Ishikawa (cell line): Measurements from ENCODE around the gene EIPR1.

Source experiments
- CEBPB ChIP-seq: IDR thresholded peaks from 2 replicates; pipeline ENCODE4 v1.6.1; 2012
- CREB1 ChIP-seq: IDR thresholded peaks from 2 replicates; pipeline ENCODE4 v1.6.1; 2012; ENCODE audit warnings: low read depth
- EGR1 ChIP-seq: IDR thresholded peaks from 2 replicates; pipeline ENCODE4 v1.6.1; 2012
- EP300 ChIP-seq: IDR thresholded peaks from 2 replicates; pipeline ENCODE4 v1.6.1; 2012; ENCODE audit warnings: borderline replicate concordance
- FOXM1 ChIP-seq: IDR thresholded peaks from 2 replicates; pipeline ENCODE4 v1.6.1; 2012; ENCODE audit warnings: low read depth, borderline replicate concordance
- NFIC ChIP-seq: IDR thresholded peaks from 2 replicates; pipeline ENCODE4 v1.6.1; 2012
- RAD21 ChIP-seq: IDR thresholded peaks from 2 replicates; pipeline ENCODE4 v1.6.1; 2012; ENCODE audit warnings: low read depth
- TAF1 ChIP-seq: IDR thresholded peaks from 2 replicates; pipeline ENCODE4 v1.6.1; 2012; ENCODE audit warnings: low read depth, mild to moderate bottlenecking
- TCF12 ChIP-seq: IDR thresholded peaks from 2 replicates; pipeline ENCODE4 v1.6.1; 2012; ENCODE audit warnings: low read depth
- TEAD4 ChIP-seq: IDR thresholded peaks from 2 replicates; pipeline ENCODE4 v1.6.1; 2012
- YY1 ChIP-seq: IDR thresholded peaks from 2 replicates; pipeline ENCODE4 v1.6.1; 2012; ENCODE audit warnings: low read depth
- ZBTB7A ChIP-seq: IDR thresholded peaks from 2 replicates; pipeline ENCODE4 v1.6.1; 2012; ENCODE audit warnings: low read depth
- TF ChIP-seq, protein P1 (sequence below): IDR thresholded peaks from 2 replicates; pipeline ENCODE4 v1.6.1; 2012
- TF ChIP-seq, protein P2 (sequence below): IDR thresholded peaks from 2 replicates; pipeline ENCODE4 v1.6.1; 2012
- TF ChIP-seq, protein P3 (sequence below): IDR thresholded peaks from 2 replicates; pipeline ENCODE4 v1.6.1; 2012; ENCODE audit warnings: low read depth, mild to moderate bottlenecking

EIPR1 gene

DNA sequence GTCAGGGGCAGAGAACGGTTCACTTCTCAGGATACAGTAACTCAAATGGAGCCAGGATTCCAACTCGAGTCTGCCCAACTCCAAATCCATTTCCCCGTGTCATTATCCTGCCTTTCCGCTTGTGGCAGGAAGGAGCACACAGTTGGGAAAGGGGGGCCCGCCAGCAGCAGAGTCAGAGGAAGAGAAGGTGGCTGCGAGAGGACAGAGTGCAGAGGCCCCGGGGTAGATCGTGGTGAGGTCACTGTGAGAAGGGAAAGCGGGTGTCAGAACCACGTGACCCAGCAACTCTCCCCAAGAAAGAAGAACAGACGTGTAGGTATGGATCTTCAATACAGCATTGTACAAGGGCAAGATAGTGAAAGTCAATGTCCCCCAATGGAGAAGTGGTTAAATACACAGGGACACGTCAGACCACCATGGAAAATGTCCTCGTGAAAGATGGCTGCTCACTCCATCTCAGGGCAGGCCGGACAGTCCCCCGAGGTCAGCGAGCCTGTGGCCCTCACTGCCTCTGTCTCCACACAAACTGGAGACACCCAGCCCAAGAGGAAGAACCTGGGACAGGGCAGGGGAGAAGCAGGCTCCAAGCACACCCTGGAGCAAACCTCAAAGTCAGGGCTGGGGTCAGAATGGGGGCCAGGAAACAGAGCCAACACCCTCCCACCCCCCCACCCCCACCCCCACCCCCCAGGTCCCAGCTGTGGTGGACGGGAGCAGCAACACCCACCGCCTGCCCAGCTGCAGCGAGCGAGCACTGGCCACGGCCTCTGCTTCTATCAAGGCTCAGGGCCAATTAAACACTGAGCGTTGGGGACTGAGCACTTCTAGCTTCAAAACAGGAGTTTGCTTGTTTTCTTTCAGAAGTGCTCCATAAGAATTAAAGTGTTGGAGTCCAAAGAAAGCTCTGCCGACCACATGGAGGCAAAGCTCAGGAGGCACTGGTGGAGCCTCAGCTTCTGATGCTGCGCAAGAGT, 92.7 kb downstream of the EIPR1 start:
- TF ChIP-seq NFIC (no peak), YY1 (no peak), TEAD4 (no peak), EP300 (no peak), RAD21 (no peak), CREB1 (no peak), TAF1 (no peak), FOXM1 (no peak), ZBTB7A (no peak), TCF12 (no peak), EGR1 (no peak)
- TF ChIP-seq, protein P1, sequence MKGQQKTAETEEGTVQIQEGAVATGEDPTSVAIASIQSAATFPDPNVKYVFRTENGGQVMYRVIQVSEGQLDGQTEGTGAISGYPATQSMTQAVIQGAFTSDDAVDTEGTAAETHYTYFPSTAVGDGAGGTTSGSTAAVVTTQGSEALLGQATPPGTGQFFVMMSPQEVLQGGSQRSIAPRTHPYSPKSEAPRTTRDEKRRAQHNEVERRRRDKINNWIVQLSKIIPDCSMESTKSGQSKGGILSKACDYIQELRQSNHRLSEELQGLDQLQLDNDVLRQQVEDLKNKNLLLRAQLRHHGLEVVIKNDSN: no peak
- TF ChIP-seq, protein P2, sequence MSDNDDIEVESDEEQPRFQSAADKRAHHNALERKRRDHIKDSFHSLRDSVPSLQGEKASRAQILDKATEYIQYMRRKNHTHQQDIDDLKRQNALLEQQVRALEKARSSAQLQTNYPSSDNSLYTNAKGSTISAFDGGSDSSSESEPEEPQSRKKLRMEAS: no peak

DNA sequence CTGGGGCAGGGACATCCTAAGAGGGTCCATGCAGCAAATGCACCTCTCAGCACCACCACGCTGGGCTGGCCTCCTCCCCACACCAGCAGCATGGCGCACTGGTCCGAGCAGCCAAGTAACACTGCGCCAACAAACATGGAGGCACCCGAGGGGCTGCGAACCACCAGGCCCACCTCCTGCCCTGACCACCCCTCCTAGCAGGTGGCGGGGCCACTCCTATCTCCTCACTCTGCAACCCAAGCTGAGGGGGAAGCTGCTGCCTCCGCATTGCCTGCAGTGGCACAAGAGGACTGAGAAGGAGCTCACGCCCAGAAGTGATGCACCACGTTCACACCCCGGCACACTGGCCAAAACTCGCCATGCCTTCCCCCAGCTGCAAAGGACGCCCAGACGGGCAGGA, 94.4 kb downstream of the EIPR1 start:
- no peak for TF ChIP-seq TAF1
- TF ChIP-seq, protein P1: no peak
- no peak for TF ChIP-seq TEAD4
- TF ChIP-seq, protein P2: no peak
- TF ChIP-seq ZBTB7A: no peak
- no peak for TF ChIP-seq TCF12
- no peak for TF ChIP-seq EGR1
- TF ChIP-seq, protein P3, sequence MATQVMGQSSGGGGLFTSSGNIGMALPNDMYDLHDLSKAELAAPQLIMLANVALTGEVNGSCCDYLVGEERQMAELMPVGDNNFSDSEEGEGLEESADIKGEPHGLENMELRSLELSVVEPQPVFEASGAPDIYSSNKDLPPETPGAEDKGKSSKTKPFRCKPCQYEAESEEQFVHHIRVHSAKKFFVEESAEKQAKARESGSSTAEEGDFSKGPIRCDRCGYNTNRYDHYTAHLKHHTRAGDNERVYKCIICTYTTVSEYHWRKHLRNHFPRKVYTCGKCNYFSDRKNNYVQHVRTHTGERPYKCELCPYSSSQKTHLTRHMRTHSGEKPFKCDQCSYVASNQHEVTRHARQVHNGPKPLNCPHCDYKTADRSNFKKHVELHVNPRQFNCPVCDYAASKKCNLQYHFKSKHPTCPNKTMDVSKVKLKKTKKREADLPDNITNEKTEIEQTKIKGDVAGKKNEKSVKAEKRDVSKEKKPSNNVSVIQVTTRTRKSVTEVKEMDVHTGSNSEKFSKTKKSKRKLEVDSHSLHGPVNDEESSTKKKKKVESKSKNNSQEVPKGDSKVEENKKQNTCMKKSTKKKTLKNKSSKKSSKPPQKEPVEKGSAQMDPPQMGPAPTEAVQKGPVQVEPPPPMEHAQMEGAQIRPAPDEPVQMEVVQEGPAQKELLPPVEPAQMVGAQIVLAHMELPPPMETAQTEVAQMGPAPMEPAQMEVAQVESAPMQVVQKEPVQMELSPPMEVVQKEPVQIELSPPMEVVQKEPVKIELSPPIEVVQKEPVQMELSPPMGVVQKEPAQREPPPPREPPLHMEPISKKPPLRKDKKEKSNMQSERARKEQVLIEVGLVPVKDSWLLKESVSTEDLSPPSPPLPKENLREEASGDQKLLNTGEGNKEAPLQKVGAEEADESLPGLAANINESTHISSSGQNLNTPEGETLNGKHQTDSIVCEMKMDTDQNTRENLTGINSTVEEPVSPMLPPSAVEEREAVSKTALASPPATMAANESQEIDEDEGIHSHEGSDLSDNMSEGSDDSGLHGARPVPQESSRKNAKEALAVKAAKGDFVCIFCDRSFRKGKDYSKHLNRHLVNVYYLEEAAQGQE: no peak
- TF ChIP-seq YY1: no peak
- no peak for TF ChIP-seq EP300
- no peak for TF ChIP-seq RAD21

DNA sequence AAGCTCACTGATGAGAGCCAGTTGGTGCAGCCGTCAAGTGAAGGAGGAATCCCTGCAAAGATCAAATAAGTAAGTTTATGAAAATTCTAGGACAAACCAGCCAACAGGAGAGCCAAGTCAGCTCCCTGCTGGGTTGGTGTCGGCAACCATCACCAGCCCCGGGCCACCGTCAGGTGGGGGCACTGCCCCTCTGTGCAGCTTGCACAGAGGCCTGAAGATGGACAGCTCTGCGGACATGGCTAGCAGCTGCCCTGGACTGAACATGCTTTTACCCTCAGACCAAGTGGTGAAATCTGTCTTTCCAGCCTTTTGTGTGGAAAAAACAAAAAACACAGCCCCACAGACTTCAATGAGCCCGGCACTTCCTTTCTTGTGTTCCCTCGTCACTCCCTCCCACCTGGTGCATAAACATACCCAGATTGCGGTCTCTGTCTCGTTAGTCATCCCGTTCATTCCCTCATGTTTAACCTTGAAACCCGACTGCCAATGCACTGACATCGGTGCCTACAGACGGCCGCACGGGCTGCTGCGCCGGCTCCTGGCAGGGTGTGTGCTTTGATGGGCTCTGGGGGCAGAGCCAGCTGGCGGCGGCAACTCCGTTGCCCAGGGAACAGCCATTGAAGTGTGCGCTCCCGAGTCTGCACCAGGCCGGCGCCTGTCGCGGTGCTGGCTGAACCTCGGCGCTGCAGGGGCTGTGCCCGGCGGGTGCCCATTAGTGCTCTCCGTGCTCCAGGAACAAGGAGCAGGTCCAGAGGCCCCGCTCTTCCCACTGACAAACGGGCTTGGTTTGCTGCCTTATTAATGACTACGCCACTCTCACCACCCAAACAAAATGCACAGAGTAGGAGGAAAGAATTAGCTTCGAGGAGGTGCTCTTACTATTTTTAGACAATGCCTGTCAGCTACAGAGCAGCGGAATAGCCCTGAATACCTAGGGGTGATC, 95.3 kb downstream of the EIPR1 start:
- TF ChIP-seq YY1: peak; percentile 32; the same call in 1 of the 2 replicates
- peak; percentile 73 for TF ChIP-seq NFIC
- TF ChIP-seq TCF12: 0 out of 2 replicates have a peak, but pooled peaks have one; percentile 43
- TF ChIP-seq, protein P2: peak; percentile 58
- TF ChIP-seq ZBTB7A: no peak
- TF ChIP-seq TAF1: no peak

DNA sequence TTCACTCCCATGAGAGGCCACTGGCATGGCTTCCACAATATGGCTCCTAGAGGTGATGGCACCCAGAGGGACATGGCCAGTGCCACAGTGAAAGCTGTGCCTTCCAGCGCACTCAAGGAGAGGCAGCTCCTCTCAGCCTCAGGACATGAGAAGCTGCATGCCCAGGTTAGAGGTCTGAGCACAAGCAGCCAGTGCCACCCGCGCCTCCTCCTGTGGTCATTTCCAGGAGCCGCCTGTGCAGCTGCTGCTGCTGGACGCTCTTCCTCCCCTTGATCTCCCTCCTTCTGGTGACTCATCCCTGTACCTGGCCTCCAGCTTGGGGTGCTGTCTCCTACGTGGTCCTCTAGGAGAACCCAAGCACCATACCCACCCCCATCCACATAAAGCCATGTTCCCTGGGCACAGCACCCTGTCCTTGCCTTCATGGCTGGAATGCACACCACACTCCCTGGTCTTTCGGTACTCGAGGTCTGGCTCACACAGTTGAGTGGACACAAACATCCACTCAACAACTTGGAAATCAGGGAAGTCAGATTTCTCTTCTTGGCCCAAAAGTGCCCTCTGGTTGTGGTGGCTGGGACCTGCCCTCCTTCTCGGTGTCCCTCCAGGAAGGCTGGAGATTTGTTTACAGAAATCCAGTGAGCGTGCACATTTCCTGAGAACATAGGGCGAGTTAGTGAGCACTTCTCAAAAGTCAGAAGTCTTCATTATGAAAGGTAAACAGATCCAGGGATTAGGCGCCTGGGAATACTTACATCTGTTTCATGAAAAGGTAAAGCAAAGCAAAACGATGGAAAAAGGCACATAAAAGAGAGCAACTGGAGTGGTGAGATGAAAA, 96.7 kb downstream of the EIPR1 start:
- no peak for TF ChIP-seq TCF12
- TF ChIP-seq EP300: no peak
- TF ChIP-seq CREB1: no peak
- no peak for TF ChIP-seq RAD21
- TF ChIP-seq YY1: no peak
- TF ChIP-seq EGR1: no peak
- TF ChIP-seq, protein P2: no peak
- no peak for TF ChIP-seq TAF1
- no peak for TF ChIP-seq CEBPB
- TF ChIP-seq TEAD4: no peak
- TF ChIP-seq, protein P3: no peak
- TF ChIP-seq NFIC: no peak
- no peak for TF ChIP-seq ZBTB7A
- no peak for TF ChIP-seq FOXM1
- TF ChIP-seq, protein P1: no peak
